DMS79 treated with DMSO at 0.1 percent for 48 hours (cell line): ENCODE data around the gene NPR2.
A peak's percentile ranks its signal among the peaks of the same experiment; 100 is the strongest.

Experiments
- DNase-seq: peaks from one replicate; lab custom pipeline; 2025; lab: John Stamatoyannopoulos, UW

The NPR2 gene

DNA sequence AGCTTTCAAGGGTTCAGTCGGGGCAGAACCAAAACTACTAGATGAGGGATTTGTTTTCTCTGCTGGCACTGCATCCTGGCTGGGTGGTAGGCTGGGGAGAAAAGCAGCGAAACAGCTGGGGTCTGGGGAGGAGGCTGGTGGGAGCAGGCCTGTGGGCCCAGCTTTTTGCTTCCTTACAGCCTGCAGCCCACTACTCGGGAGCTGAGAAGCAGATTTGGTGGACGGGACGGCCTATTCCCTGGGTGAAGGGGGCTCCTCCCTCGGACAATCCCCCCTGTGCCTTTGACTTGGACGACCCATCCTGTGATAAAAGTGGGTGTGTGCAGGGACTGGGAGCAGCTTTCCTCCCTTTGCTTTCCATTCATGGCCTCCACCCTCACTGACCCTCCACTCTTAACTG, 9.1 kb downstream of the NPR2 start:
- DNase-seq = no peak

DNA sequence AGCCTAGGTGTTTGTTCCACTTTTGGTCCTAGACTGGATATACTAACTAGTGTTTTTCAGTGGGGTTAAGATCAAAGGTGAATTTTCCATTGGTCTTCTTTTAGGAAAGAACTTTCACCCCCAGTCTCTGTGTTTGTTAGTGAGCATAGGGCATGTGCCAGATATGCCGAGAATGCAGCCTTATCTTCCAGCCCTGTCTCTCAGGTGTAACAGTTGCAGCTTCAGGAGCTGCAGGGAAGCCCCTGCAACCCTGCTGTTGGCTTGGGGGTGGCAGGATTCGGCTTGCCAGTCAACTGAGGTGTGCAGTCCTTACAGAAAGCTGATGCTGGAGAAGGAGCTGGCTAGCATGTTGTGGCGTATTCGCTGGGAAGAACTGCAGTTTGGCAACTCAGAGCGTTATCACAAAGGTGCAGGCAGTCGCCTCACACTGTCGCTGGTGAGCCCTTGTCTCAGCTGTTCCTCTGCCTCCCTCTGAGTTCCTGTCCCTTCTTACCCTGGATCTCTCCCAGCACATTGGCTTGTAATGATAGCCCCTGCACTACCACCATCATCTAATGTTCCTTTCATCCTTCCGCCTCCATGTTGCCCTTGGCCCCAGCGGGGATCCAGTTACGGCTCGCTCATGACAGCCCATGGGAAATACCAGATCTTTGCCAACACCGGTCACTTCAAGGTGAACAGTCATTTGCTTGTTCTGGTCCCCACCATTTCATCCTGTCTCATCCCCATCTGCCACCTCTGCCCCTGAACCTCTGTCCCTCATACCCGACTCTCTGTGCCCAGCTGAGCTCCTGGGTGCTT, 10.1 kb downstream of the NPR2 start:
- no peak for DNase-seq

DNA sequence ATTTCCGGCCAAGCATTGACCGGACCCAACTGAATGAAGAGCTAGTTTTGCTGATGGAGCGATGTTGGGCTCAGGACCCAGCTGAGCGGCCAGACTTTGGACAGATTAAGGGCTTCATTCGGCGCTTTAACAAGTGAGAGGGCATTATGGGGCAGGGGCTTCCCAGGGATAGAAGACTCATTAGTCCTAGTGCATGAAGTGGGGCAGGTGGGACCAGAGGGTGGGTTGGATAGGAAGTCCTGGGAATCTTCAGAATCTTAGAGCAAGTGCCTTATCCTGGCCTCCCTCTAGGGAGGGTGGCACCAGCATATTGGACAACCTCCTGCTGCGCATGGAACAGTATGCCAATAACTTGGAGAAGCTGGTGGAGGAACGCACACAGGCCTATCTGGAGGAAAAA, 14.7 kb downstream of the NPR2 start:
- no peak for DNase-seq

GRCh38 chr9:35808433-35808832, 17.0 kb downstream of the NPR2 start:
- DNase-seq = no peak

- DNase-seq = no peak
Measured at GRCh38 chr9:35810122-35810521, 18.7 kb downstream of the NPR2 start.

- no peak for DNase-seq
Measured at GRCh38 chr9:35811381-35812024, 20.1 kb downstream of the NPR2 start.

DNA sequence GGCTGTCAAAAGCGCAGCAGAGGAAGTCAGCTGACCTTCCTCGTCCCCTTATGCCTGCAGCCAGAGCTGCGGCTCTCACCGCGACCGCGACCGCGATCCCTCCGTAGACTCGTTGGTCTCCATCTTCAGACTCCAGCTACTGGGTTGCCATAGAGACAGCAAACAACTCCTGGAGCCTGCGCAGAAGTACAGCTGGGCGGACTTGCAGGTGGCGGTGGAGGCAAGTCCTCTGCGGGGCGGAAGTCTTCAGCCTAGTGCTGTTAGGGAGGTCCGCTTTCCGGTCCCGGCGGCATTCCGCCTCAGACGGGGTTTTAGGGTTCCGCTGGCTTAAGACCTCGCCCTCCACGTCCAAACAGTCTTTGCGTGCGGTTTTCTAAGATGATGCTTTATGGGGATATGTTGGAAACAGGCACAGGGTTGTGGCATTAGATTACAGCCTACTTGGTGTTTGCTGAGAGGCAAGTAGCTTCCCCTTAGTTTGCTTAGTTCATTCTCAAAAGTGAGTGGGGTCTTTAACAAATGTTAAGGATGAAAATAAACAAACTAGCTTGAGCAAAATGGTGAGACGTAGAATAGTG, 20.7 kb downstream of the NPR2 start, which contains the start of gene SPAG8:
Gene SPAG8 (minus strand): TSS at position 238 of the 578 bp plus-strand sequence. CDS start 115 bp downstream, at position 123.
- DNase-seq = peak; percentile 98

GRCh38 chr9:35813434-35814105, 22.2 kb downstream of the NPR2 start:
- DNase-seq = no peak

GRCh38 chr9:35814106-35814840, 22.9 kb downstream of the NPR2 start:
- DNase-seq = peak; percentile 43

DNA sequence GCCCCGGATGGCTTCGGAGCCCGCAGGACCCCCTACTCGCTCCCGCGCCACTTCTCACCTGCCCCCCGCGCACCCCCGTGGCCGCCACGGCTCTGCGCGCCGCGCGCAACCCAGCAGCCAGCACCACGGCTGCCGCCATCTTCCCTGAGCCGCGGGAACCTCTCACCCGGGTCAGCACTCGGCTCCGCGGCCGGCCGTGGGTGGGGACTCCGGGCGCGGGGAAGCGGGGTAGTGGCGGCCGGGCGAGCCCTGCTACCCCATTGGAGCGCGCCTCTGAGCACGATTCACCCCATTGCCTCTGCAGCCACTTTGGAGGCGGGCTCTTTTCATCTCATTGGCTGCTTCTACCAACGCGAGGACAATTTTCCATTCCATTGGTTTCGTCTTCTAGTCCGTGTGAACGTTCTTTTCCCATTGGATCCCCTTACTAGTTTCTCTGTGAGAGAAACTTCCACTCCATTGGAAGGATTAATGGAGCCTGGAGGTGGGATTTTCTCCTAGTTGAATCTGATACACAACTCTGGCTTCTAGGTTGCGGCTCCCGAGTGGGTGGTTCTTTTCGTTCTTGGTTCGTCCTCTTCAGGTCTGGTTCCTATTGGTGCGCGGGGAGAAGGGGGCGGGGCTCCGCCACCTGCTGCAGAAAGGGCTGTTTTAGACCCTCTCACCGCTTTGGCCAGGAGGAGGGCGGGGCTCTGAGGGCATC, 23.6 kb downstream of the NPR2 start, which contains the start of gene HINT2:
Gene HINT2 (minus strand): TSS at position 202 of the 703 bp plus-strand sequence. CDS start 63 bp downstream, at position 139.
- DNase-seq = peak; percentile 100

DNA sequence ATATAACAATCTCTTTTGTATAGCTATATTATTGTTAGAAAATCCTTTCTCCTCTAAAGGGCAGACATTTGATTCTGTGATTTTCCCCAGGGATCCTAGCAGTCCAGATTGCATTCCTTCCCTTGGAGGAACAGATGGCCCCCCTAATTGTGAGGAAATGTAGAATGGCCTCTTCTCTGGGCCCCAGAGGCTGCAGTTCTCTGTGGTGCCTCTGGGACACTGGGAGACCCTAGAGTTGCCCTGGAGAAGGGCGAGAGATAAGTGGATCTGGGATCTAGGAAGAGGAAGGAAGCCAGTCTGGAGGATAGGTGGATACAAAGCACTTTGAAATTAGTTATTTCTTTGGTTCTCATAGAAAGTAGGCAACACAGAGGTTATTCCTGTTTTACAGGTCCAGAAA, 25.3 kb downstream of the NPR2 start:
- no peak for DNase-seq

- no peak for DNase-seq
Measured at GRCh38 chr9:35818341-35818740, 26.9 kb downstream of the NPR2 start.

DNA sequence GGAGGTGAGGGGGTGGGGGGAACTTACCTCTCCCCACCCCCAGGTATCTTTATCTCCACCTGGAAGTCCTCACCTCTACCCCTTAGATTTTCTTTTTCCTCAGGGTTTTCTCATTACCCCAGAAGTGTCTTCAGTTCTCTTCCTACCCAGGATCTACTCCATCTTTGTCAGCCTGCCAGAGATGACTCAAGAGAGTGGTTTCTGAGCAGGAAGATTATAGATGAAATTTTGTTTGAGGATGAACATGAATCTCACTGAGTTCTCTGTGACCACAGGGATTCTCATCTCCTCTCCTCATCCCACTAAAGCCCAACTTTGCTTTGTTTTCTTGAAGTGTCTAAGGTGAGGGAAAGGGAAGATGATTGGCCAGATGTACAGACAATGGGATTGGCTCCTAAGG, 28.7 kb downstream of the NPR2 start:
- DNase-seq = no peak

DNA sequence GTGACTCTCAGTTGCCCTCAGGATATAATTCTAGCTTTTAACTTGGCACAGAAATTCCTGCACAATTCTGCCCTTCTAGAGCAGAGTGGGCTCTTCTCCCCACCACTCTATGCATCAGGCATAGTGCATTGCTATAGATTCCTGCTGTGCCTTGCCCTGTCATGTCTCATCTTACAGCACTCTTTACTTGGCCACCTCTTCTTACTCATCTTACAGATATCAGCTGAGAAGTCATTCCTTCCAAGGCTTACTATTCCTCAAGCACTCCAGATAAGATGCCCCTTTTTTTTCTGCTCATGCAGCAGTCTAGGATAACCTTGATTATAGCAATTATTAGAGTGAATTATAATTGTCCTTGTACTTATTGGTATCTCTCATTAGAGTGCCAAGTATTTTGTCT, 31.5 kb downstream of the NPR2 start:
- DNase-seq = no peak

DNA sequence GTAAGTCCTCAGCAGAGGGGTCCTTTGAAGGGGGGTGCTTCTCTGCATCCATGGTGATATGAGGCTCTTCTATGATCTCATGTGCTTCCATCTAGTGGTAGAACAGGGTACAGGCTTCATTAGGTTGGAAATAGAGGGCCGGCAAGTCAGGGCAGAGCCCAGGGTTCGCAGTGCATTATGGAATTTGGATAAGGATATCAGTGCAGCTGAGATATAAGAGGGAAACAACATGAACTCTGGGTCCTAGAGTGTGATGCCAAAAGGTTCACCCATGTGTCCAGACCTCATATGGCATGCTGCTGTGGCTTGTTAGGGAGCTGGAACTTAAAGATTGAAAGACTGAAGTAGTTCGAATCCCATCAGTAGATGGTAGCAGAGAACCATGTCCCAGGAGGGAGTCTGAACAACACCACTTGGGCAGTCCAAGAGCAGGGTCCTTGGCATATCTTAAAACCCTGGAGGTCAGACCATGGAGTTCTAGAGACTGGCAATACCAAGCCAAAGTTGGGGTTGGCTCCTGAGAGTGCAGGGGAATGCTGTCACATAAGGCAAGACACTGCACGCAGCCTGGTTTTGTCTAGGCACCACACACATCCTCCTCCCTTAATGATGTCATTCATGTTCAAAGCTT, 34.8 kb downstream of the NPR2 start:
- DNase-seq = peak; percentile 36

DNA sequence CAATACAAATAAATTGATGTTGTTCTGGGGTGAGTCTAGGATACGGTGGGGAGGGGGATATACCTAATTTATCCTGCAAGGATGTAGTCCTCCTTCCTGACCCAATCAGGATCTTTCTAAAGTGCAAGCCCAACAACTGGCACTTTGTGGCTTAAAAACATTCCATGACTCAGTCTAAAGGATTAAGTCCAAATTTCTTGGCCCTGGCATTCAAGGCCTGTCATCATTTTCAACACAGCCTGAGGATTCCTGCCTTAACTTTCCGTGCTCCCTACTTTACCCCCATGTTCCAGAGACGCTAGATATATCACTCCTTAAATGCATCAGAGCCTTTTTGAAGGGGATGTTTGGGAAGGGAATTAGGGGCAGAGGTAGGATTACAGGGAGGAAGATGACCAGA, 36.1 kb downstream of the NPR2 start:
- no peak for DNase-seq

GRCh38 chr9:35828716-35829083, 37.3 kb downstream of the NPR2 start, which contains the start of gene FAM221B:
FAM221B (minus strand) TSS chr9:35828732; CDS start chr9:35826161, 2,571 bp downstream.
- peak; percentile 45 for DNase-seq

DNA sequence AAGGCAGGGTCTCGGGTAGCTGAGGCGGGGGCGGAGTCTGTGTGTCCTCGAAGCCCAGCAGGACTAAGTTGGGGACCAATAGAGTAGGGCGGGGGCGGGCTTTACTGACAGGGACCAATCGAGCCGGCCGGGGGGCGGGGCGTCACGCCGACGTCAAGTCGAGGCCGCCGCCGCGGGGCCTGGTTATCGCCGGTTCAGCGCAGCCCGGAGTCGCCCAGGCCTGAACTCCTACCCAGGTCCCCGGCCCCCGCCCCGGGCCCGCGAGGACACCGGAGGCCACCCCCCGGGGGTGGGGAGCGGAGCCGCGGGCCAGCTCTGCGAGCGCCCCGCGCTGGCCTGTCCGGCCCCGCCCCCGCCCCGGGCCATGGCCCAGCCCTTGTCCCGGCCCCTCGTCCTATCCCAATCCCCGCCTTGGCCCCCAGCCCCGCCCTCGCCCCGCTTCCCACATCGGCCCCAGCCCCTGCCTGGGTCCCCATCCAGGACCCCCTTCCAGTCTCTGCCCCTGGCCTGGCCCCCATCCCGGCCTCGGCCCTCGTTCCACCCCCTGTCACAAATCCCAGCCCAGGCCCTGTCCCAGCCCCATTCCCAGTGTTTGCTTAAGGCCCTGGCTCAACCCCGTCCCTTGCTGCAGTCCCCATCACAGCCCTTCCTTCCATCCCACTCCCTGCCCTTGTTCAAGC, 37.8 kb downstream of the NPR2 start, which contains the start of gene TMEM8B:
Gene TMEM8B (plus strand): TSS at position 145 of the 680 bp plus-strand sequence. CDS start 220 bp downstream, at position 365.
- DNase-seq = peak; percentile 77

- no peak for DNase-seq
Measured at GRCh38 chr9:35829764-35830096, 38.3 kb downstream of the NPR2 start.

- DNase-seq = no peak
Measured at GRCh38 chr9:35831040-35831439, 39.6 kb downstream of the NPR2 start.
